MCF 10A (cell line): Measurements from ENCODE around the gene EP300. TPM values are rescaled to one million over a fixed set of nuclear protein-coding genes. Genes with fewer than 3 reads are reported as not detected.

ENCODE experiments used
- BruUV-seq: library from RNA; stranded (reverse); fragments of 400-500 nt; replicated peaks from 2 replicates; lab custom pipeline; 2021; lab: Mats Ljungman, UMichigan
- CTCF ChIA-PET: fragments of 300-600 bp; sonication (Branson Sonifier 250); formaldehyde crosslinking; extraction: SDS; loops from one replicate; lab custom pipeline; 2021; ENCODE audit warnings: antibody characterized with exemption, inconsistent platforms; lab: Yijun Ruan, JAX
- POLR2A ChIA-PET: fragments of 300-600, 350-650 bp; sonication (Branson Sonifier 250); formaldehyde crosslinking; extraction: SDS; loops from one replicate; lab custom pipeline; 2020; ENCODE audit warnings: antibody characterized with exemption, inconsistent platforms; lab: Yijun Ruan, JAX
- DNase-seq: peaks from one replicate; pipeline ENCODE4 v3.0.0-alpha.2; 2018; ENCODE audit not compliant: unreplicated experiment
- H3K27ac Mint-ChIP-seq: one replicate; pipeline ENCODE4 v1.8.0; 2022; ENCODE audit warnings: mild to moderate bottlenecking, low read depth, mixed read lengths; ENCODE audit not compliant: unreplicated experiment
- H3K27me3 Mint-ChIP-seq: one replicate; pipeline ENCODE4 v1.8.0; 2022; ENCODE audit warnings: mixed read lengths; ENCODE audit not compliant: insufficient read depth, unreplicated experiment
- H3K36me3 Mint-ChIP-seq: one replicate; pipeline ENCODE4 v1.8.0; 2022; ENCODE audit warnings: mild to moderate bottlenecking, moderate library complexity, mixed read lengths; ENCODE audit not compliant: insufficient read depth, unreplicated experiment
- H3K4me1 Mint-ChIP-seq: one replicate; pipeline ENCODE4 v1.8.0; 2022; ENCODE audit warnings: mixed read lengths; ENCODE audit not compliant: insufficient read depth, unreplicated experiment
- H3K4me3 Mint-ChIP-seq: one replicate; pipeline ENCODE4 v1.8.0; 2022; ENCODE audit warnings: mild to moderate bottlenecking, moderate library complexity, mixed read lengths; ENCODE audit not compliant: unreplicated experiment
- H3K9me3 Mint-ChIP-seq: one replicate; pipeline ENCODE4 v1.8.0; 2022; ENCODE audit warnings: mixed read lengths; ENCODE audit not compliant: unreplicated experiment
- CTCF ChIP-seq: fragments of 200-600 bp; IDR thresholded peaks from one replicate; pipeline ENCODE4 v1.8.0; 2022; ENCODE audit warnings: antibody characterized with exemption, mild to moderate bottlenecking; ENCODE audit not compliant: unreplicated experiment
- intact Hi-C: fragments of 100-400 bp; cut with micrococcal nuclease; formaldehyde crosslinking; loops from 2 replicates; pipeline ENCODE4 v1.14.1; 2022
- total RNA-seq: library from RNA; stranded (reverse); gene quantifications from 2 replicates; pipeline ENCODE4 v1.2.3, GENCODE V29; 2022

The EP300 gene
- total RNA-seq, 1 experiment from 2014 or later: 53.3 TPM

DNA sequence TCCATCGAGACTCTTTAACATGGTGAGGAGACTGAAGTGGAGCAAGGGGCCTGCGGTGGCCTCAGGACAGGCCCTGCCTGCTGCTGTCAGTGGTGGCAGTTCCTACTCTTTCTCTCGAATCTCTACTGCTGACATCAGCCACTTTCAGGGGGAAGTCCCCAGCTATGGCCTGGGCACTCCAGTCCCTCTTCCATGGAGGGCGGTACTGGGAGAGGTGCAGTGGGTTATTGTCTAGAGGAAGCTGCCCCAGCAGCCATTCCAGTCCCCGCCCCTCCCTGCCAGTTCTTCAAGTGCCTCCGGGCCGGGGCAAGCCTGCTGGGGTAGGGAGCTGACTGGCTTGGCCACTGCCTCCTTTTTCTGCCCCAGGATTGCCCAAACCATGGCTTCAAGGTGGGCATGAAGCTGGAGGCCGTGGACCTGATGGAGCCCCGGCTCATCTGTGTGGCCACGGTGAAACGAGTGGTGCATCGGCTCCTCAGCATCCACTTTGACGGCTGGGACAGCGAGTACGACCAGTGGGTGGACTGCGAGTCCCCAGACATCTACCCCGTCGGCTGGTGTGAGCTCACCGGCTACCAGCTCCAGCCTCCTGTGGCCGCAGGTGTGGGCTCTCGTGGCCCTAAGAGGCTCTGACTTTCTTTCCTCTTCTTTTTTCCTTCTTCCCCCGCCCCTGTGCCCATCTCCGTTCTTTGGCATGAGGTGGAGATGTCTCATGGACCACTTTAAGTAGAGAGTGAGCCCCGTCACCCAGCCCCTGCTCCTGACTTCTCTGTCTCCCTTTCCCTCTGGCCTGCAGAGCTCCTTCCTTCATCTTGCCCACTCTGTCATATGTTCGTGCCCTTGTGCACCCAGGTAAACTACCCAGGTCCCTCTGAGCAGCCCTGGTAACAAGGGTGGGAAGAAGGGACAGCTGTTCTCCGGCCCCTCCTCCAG lies 134.6 kb downstream of the EP300 start:
- no peaks in the 10 kb centered on the region for H3K9me3 Mint-ChIP-seq
- ChIA-PET POLR2A (no interaction called here), CTCF (interaction anchor here (1.6 kb wide), 1 partner anchor 11 kb away, joined by 3 read pairs; no protein-coding TSS in a partner anchor)
- BruUV-seq: no TSS peak
- H3K27ac Mint-ChIP-seq: no peak overlapping the region
- intact Hi-C loops: no loop called here
- no peaks in the 10 kb centered on the region for H3K4me1 Mint-ChIP-seq
- DNase-seq: no peak
- peaks cover 51% of the 10 kb centered on the region for H3K36me3 Mint-ChIP-seq
- no peaks in the 10 kb centered on the region for H3K27me3 Mint-ChIP-seq
- TF ChIP-seq CTCF: no peak
- no peak overlapping the region for H3K4me3 Mint-ChIP-seq

- peaks cover 38% of the 10 kb centered on the region for H3K36me3 Mint-ChIP-seq
- intact Hi-C loops: no loop called here
- no peaks in the 10 kb centered on the region for H3K27me3 Mint-ChIP-seq
- TF ChIP-seq CTCF: no peak
- ChIA-PET CTCF (no interaction called here), POLR2A (interaction anchor here (0.6 to 0.9 kb wide), 2 partner anchors 117 to 207 kb away, joined by 3 read pairs; no protein-coding TSS in a partner anchor)
- no peak overlapping the region for H3K4me3 Mint-ChIP-seq
- H3K9me3 Mint-ChIP-seq: no peaks in the 10 kb centered on the region
- H3K4me1 Mint-ChIP-seq: no peaks in the 10 kb centered on the region
- no peak overlapping the region for H3K27ac Mint-ChIP-seq
- no TSS peak for BruUV-seq
- DNase-seq: no peak
Observed at GRCh38 chr22:41229215-41229614, 136.8 kb downstream of the EP300 start.

Other genes starting within 250 kb of the EP300 start
- 191 and 231 TPM in 2 replicates for gene ST13, start 236.0 kb upstream of the EP300 start, total RNA-seq
- 33.1 and 47.2 TPM in 2 replicates for gene XPNPEP3, start 235.4 kb upstream of the EP300 start, total RNA-seq
- gene DNAJB7, start 230.5 kb upstream of the EP300 start, total RNA-seq: not detected in 2 replicates
- gene RBX1, start 141.2 kb upstream of the EP300 start, total RNA-seq: 46.7 and 71.3 TPM in 2 replicates
- 28.7 and 30.0 TPM in 2 replicates for gene L3MBTL2, start 112.7 kb downstream of the EP300 start, total RNA-seq
- gene CHADL, start 148.3 kb downstream of the EP300 start, total RNA-seq: 0.51 and 0.52 TPM in 2 replicates
- 84.7 and 117 TPM in 2 replicates for gene RANGAP1, start 193.6 kb downstream of the EP300 start, total RNA-seq
- gene ZC3H7B, start 208.9 kb downstream of the EP300 start, total RNA-seq: 42.9 and 53.4 TPM in 2 replicates